ENCODE data around the gene QRICH2. TPM values are rescaled to one million over a fixed set of nuclear protein-coding genes. Genes with fewer than 3 reads are reported as not detected.

Gene QRICH2
- total RNA-seq, 4 donors from 2014 or later, result 1.2 to 1.8 (median 1.6) TPM

DNA sequence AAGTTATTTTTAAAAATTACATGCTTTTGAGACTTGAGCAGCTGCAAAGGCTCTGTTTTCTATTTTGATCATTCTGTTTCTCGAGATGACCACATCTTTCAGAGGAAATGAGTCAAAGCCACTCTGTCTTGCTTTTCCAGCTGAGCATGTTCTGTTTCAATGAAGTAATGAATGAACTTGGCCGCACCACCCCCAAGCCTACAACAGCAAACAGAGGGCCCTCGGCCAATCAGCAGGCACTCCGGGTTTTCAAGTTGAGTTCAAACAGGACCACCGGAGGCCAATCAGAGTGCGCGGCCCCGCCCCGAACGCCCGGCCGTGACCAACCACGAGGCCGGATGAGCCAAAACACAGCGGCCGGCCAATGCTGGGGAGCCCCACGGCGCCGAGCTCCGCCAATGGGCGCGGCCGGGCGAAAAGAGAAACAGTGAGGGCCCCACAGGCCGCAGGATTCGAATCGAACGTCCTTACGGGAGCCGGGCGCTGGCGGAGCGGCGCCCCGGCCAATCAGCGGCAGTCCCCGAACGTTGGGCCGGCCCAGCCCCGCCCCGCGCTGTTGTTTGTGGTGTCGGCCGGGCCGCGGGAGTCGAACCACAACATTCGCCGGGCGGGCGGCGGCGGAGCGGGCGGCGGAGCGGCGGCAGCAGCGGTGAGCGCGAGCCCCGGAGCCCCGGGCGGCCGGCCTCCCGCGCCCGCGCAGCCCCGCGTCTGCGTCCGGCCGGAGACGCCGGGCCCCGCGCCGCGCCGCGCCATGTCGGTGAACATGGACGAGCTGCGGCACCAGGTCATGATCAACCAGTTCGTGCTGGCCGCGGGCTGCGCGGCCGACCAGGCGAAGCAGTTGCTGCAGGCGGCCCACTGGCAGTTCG is 43.1 kb downstream of the QRICH2 start, which contains the start of gene UBALD2:
TSS of gene UBALD2 (plus strand) at position 594 of the 869 bp plus-strand sequence. CDS start at position 752, 158 bp downstream.
- ATAC-seq (ENCODE audit: low FRiP score), result peak; percentile 97
- TF ChIP-seq, protein P1, sequence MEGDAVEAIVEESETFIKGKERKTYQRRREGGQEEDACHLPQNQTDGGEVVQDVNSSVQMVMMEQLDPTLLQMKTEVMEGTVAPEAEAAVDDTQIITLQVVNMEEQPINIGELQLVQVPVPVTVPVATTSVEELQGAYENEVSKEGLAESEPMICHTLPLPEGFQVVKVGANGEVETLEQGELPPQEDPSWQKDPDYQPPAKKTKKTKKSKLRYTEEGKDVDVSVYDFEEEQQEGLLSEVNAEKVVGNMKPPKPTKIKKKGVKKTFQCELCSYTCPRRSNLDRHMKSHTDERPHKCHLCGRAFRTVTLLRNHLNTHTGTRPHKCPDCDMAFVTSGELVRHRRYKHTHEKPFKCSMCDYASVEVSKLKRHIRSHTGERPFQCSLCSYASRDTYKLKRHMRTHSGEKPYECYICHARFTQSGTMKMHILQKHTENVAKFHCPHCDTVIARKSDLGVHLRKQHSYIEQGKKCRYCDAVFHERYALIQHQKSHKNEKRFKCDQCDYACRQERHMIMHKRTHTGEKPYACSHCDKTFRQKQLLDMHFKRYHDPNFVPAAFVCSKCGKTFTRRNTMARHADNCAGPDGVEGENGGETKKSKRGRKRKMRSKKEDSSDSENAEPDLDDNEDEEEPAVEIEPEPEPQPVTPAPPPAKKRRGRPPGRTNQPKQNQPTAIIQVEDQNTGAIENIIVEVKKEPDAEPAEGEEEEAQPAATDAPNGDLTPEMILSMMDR (IDR thresholded peaks at IDR 0.05), result no peak
- peak; percentile 96 for DNase-seq (ENCODE audit: low spot score)

DNA sequence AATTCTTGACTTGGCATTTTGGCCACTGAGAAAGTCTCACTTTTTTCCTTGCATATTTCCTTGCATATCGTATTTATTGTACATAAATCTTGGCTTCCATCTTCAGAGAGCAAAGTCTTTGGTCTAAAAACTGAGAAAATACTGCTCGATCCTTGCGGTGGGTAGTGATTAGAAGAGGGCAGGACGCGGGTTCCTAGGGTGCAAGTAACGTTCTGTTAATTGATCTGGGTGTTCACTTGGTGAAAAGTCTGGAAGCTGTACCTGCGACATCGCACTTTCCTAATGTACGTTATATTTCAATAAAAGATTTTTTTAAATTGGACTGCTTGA is 43.7 kb downstream of the QRICH2 start:
- TF ChIP-seq, protein P1 (IDR thresholded peaks at IDR 0.05), result no peak
- DNase-seq (ENCODE audit: low spot score) (no peak), ATAC-seq (ENCODE audit: low FRiP score) (no peak)

DNA sequence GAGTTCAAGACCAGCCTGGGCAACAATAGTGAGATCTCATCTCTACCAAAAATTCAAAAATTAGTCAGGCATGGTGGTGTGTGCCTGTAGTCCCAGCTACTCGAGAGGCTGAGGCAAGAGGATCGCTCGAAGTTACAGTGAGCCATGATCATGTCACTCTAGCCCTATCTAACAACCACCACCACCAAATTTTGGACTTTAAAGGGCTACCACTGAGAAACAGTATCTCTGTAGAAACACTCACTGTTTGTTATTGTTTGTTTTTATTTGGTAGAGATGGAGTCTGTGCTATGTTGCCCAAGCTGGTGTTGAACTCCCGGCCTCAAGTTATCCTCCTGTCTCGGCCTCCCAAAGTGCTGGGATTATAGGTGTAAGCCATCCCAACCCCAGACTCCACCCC is 44.2 kb downstream of the QRICH2 start:
- TF ChIP-seq, protein P1 (IDR thresholded peaks at IDR 0.05), result no peak
- DNase-seq (ENCODE audit: low spot score) (no peak), ATAC-seq (ENCODE audit: low FRiP score) (no peak)

DNA sequence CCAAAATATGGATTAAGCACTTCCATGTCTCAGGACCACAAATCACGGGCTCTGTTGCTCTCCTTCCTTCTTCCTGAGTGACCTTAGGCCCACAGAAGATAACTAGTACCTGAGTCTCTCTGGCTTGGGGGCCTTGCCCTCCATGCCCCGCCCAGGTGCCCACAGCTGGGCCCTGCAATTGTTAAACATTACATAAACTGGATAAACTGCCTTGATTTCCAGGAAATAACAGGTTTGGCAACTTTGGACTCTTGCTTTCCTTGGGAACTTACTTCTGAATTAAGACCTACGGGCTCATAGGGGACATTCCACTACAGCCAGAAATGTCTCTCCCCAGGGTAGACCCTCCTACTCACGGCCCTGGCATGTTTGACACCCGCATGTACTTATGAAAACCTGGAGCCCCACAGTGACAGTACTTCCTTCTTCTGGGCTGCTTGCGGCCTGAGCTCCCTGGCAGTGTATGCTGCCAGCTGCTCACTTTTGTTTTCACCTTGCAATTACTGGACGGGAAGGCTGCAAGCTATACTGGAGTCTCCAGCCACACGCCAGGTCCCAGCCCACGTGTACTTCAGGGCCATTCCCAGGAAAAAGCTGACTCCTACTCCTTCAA is 45.2 kb downstream of the QRICH2 start:
- TF ChIP-seq, protein P1 (IDR thresholded peaks at IDR 0.05), result no peak
- ATAC-seq (ENCODE audit: low FRiP score), result no peak
- no peak for DNase-seq (ENCODE audit: low spot score)

DNA sequence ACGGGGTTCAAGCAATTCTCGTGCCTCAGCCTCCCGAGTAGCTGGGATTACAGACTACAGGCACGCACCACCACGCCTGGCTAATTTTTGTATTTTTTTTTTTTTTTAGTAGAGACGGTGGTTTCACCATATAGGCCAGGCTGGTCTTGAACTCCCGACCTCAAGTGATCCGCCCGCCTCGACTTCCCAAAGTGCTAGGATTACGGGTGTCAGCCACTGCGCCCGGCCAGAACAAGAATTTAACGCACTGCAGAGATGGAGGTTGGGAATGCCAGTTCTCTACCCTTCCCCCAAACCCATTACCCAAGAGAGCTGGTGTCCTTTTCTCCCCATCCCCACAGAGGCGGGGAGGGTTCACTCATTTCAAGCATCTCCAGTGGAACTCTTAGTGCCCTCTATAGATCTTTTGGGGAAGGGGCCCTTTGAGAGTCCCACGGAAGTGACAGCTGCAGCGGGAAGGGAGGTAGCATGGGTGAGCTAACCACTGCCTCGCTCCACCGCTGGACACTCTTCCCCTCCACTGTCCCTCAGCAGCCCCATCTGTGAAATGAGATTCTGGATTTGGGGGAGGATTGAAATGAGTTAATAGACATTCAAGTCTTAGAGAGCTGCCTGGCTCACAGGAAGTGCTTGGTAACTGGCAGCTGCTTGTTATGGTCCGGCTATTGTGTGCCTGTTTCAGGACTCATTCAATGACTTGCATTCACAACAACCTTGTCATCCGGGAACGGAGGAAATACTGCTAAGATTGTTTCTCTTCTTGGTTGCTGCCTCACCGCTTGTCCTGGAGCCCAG is 46.5 kb downstream of the QRICH2 start:
- ATAC-seq (ENCODE audit: low FRiP score) (no peak), DNase-seq (ENCODE audit: low spot score) (no peak)
- TF ChIP-seq, protein P1 (IDR thresholded peaks at IDR 0.05), result no peak

DNA sequence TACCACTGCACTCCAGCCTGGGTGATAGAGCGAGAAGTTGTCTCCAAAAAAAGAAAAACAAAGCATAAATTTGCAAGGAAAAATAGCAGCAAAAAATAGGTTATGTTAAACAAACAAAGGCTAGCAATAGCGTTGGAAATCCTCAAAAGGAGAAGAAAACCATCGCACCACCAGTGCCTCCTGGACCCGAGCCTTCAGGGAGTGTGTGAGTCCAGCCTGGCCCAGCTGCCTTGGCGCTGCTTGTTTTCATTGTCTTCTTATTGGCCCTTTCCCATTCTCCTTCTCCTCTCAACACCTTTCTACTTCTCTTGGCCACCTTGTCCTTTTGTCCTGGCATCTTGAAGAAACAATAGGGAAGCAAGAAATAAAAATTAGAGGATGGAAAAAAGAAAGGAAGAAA is 47.4 kb downstream of the QRICH2 start:
- TF ChIP-seq, protein P1 (IDR thresholded peaks at IDR 0.05), result no peak
- DNase-seq (ENCODE audit: low spot score) (no peak), ATAC-seq (ENCODE audit: low FRiP score) (no peak)

Measured in omental fat pad (tissue), 4 donors.